Measurements from ENCODE around the gene ZMYND8. TPM values are rescaled to one million over a fixed set of nuclear protein-coding genes. Genes with fewer than 3 reads are reported as not detected.

Gene ZMYND8
- total RNA-seq, 1 experiment from 2014 or later = 29.0 TPM

DNA sequence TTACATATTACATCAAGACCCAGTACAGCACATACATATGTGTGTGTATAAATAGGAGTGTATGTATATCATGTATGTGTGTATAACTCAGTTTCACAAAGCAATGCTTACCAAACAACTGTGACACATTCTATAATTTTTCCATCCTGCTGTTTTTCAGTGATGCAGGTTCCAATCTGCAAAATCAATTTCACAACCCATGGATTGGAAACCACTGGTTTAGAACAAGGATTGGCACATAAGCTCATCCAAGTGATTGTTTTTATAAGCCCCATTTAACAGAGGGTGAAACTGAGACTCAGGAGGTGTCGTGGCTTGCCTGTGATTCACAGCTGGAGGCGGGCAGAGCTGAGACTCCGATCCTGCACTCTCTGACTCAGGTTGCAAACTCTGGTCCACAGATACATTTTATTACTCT is 158.2 kb downstream of the ZMYND8 start:
- no TSS peak for BruUV-seq (replicated peaks)
- no peaks in the 10 kb centered on the region for H3K9me2 ChIP-seq (ENCODE audit: insufficient read depth)
- intact Hi-C loops (cut with micrococcal nuclease) = loop anchor here (5.0 kb wide), 2 partner anchors 74 to 1424 kb away; no protein-coding TSS in a partner anchor
- no peak overlapping the region for H3K9ac ChIP-seq (ENCODE audit: low read length)
- no peaks in the 10 kb centered on the region for H4K20me1 ChIP-seq (ENCODE audit: insufficient read depth)
- no peak for TF ChIP-seq JUND (IDR thresholded peaks at IDR 0.05)
- no peak for TF ChIP-seq CEBPB (IDR thresholded peaks at IDR 0.05; ENCODE audit: low read depth)
- no peaks in the 10 kb centered on the region for H3K36me3 ChIP-seq (ENCODE audit: control insufficient read depth in 1 of 2, insufficient read depth in 2 of 2, low read length in 2 of 2)
- H3K4me3 ChIP-seq (replicated peaks in 1 of 2; ENCODE audit: low read depth in 1 of 2, low read length in 2 of 2) = no peak overlapping the region
- H3K79me2 ChIP-seq (ENCODE audit: insufficient read depth, low read length) = no peaks in the 10 kb centered on the region
- peaks cover 29 to 62% of the 10 kb centered on the region in 2 experiments for H3K4me1 ChIP-seq (ENCODE audit: control insufficient read depth in 1 of 2, insufficient read depth in 2 of 2, low read length in 2 of 2)
- CTCF ChIA-PET = interaction anchor here (1.4 to 4.5 kb wide), 2 partner anchors 185 to 422 kb away, joined by 4 to 78 read pairs; no protein-coding TSS in a partner anchor
- H3K4me2 ChIP-seq (ENCODE audit: low read length) = peak overlapping the region; percentile 22
- RAD21 ChIA-PET (ENCODE audit: low non-redundant PET in 1 of 2, low total read pairs in 2 of 2, uncharacterized antibody in 2 of 2, unreplicated experiment in 2 of 2) = interaction anchor here in 1 of 2 experiments (2.5 kb wide), 1 partner anchor 186 kb away, joined by 6 read pairs; no protein-coding TSS in a partner anchor
- no peak for DNase-seq (ENCODE audit: low read depth, low spot score)
- ATAC-seq = no peak
- H3K27me3 ChIP-seq (ENCODE audit: insufficient read depth, low read length) = no peaks in the 10 kb centered on the region
- H3K9me3 ChIP-seq (ENCODE audit: control insufficient read depth in 1 of 2, insufficient read depth in 1 of 2, low read depth in 1 of 2, low read length in 2 of 2) = no peaks in the 10 kb centered on the region
- H3K27ac ChIP-seq (ENCODE audit: low read depth, low read length) = no peak overlapping the region
- POLR2A ChIA-PET = no interaction called here
- no peak overlapping the region for H2AFZ ChIP-seq (ENCODE audit: low read depth, low read length, poor library complexity, severe bottlenecking)

DNA sequence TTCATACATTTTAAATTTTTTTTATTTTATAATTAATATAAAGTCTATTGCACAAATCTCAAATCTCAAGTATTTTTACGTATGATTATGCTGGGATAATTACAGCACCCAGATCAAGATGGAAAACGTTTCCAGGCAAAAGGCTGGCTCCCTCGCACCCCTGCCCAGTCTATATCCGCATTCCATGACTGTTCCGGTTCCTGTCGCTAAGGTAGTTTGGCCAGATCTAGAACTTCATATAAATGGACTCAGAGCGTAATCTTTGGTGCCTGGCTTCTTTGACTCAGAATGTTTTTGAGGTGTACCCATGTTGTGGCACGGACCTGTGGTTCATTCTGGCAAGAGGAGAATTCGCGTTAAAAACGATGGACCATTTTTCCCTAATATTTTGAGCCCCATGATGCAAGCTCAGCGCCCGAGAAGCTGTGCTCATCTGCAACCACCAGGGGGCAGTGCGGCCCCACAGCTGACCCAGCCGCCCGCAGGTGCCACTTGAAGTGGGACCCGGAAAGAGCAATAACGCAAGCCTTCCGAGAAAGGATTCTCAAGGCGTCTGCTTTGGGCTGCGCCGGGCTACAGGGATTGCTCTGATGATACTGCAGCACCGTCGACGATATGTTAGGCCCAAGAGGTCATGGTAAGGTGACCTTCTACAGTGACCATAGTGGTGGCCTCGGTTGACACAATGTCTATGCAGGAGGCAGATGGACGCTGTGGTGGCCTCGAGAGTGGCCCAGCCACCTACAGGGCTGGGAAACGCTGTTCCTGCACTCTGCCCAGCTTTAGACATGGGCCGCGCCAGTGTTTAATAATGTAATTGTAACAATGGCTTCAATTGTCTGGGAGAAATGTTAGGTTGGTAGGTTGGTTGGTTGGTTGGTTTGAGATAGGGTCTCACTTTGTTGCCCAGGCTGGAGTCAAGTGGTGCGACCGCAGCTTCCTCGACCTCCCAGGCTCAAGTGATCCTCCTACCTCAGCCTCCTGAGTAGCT is 160.1 kb downstream of the ZMYND8 start:
- TF ChIP-seq RAD21 (IDR thresholded peaks at IDR 0.05; ENCODE audit: low read depth) (peak; percentile 99), CEBPB (IDR thresholded peaks at IDR 0.05; ENCODE audit: low read depth) (0 out of 2 replicates have a peak, but pooled peaks have one; percentile 51), YY1 (IDR thresholded peaks at IDR 0.05; ENCODE audit: extremely low read depth, insufficient replicate concordance, low read depth, low read length) (peak; percentile 58), CBX3 (IDR thresholded peaks at IDR 0.05; ENCODE audit: low read depth) (no peak; the same call in 1 of the 2 replicates), ELF1 (IDR thresholded peaks at IDR 0.05; ENCODE audit: borderline replicate concordance, low read depth) (no peak), POLR2AphosphoS5 (IDR thresholded peaks at IDR 0.05; ENCODE audit: low read depth, low read length) (0 out of 2 replicates have a peak, but pooled peaks have one; percentile 14)
- TF ChIP-seq, protein P1, sequence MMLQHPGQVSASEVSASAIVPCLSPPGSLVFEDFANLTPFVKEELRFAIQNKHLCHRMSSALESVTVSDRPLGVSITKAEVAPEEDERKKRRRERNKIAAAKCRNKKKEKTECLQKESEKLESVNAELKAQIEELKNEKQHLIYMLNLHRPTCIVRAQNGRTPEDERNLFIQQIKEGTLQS (IDR thresholded peaks at IDR 0.05) = no peak
- TF ChIP-seq, protein P2, sequence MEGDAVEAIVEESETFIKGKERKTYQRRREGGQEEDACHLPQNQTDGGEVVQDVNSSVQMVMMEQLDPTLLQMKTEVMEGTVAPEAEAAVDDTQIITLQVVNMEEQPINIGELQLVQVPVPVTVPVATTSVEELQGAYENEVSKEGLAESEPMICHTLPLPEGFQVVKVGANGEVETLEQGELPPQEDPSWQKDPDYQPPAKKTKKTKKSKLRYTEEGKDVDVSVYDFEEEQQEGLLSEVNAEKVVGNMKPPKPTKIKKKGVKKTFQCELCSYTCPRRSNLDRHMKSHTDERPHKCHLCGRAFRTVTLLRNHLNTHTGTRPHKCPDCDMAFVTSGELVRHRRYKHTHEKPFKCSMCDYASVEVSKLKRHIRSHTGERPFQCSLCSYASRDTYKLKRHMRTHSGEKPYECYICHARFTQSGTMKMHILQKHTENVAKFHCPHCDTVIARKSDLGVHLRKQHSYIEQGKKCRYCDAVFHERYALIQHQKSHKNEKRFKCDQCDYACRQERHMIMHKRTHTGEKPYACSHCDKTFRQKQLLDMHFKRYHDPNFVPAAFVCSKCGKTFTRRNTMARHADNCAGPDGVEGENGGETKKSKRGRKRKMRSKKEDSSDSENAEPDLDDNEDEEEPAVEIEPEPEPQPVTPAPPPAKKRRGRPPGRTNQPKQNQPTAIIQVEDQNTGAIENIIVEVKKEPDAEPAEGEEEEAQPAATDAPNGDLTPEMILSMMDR (IDR thresholded peaks at IDR 0.05 in 2 of 3, conservative IDR thresholded peaks at IDR 0.05 in 1 of 3; ENCODE audit: borderline replicate concordance in 1 of 3, insufficient read depth in 1 of 3, low read depth in 2 of 3, low read length in 2 of 3) = peak; percentile 92 to 98 (median 96)
- peak overlapping the region; percentile 57 for H3K4me2 ChIP-seq (ENCODE audit: low read length)

More for the DNA sequence above, 160.1 kb downstream of the ZMYND8 start:
- peak overlapping the region; percentile 69 for H2AFZ ChIP-seq (ENCODE audit: low read depth, low read length, poor library complexity, severe bottlenecking)
- BruUV-seq (replicated peaks) = no TSS peak
- H3K79me2 ChIP-seq (ENCODE audit: insufficient read depth, low read length) = no peaks in the 10 kb centered on the region
- intact Hi-C loops (cut with micrococcal nuclease) = loop anchor here (1.0 to 5.0 kb wide), 4 partner anchors 76 to 1426 kb away; no protein-coding TSS in a partner anchor
- H3K36me3 ChIP-seq (ENCODE audit: control insufficient read depth in 1 of 2, insufficient read depth in 2 of 2, low read length in 2 of 2) = no peaks in the 10 kb centered on the region
- ChIA-PET RAD21 (ENCODE audit: low non-redundant PET in 1 of 2, low total read pairs in 2 of 2, uncharacterized antibody in 2 of 2, unreplicated experiment in 2 of 2) (interaction anchor here (0.6 to 1.4 kb wide), 8 partner anchors 9 to 245 kb away, joined by 3 to 17 read pairs (median 3); no protein-coding TSS in a partner anchor), CTCF (interaction anchor here (0.6 to 4.5 kb wide), 11 partner anchors 9 to 1424 kb away, joined by 3 to 78 read pairs (median 4); no protein-coding TSS in a partner anchor), POLR2A (interaction anchor here (0.8 to 1.1 kb wide), 3 partner anchors 8 to 188 kb away, joined by 4 to 5 read pairs (median 4); no protein-coding TSS in a partner anchor)
- H3K4me3 ChIP-seq (replicated peaks in 1 of 2; ENCODE audit: low read depth in 1 of 2, low read length in 2 of 2) = no peak overlapping the region
- no peaks in the 10 kb centered on the region for H3K9me2 ChIP-seq (ENCODE audit: insufficient read depth)
- H3K27me3 ChIP-seq (ENCODE audit: insufficient read depth, low read length) = no peaks in the 10 kb centered on the region
- no peak overlapping the region for H3K9ac ChIP-seq (ENCODE audit: low read length)
- H3K27ac ChIP-seq (ENCODE audit: low read depth, low read length) = no peak overlapping the region
- peak; percentile 62 for DNase-seq (ENCODE audit: low read depth, low spot score)
- no peaks in the 10 kb centered on the region for H4K20me1 ChIP-seq (ENCODE audit: insufficient read depth)
- H3K9me3 ChIP-seq (ENCODE audit: control insufficient read depth in 1 of 2, insufficient read depth in 1 of 2, low read depth in 1 of 2, low read length in 2 of 2) = no peaks in the 10 kb centered on the region
- H3K4me1 ChIP-seq (ENCODE audit: control insufficient read depth in 1 of 2, insufficient read depth in 2 of 2, low read length in 2 of 2) = peaks cover 16 to 45% of the 10 kb centered on the region in 2 experiments
- peak; percentile 75 for ATAC-seq

Data from HCT116 (cell line).